Loucy (cell line): ENCODE results near the gene TIMM50.
A peak's percentile ranks its signal among the peaks of the same experiment; 100 is the strongest.

Experiments used
- H2AFZ ChIP-seq: fragments of 200-600 bp; sonication (generic); 2 replicates; pipeline ENCODE4 v1.6.0; 2016; ENCODE audit warnings: antibody characterized with exemption, mild to moderate bottlenecking, low read length, moderate library complexity
- H3F3A ChIP-seq: fragments of 200-600 bp; 2 replicates; pipeline ENCODE4 v1.6.0; 2016; ENCODE audit warnings: antibody characterized with exemption, low read depth, mild to moderate bottlenecking
- H3K27me3 ChIP-seq: fragments of 200-600 bp; sonication (generic); 2 replicates; pipeline ENCODE4 v1.6.1; 2014; ENCODE audit warnings: low read length, mild to moderate bottlenecking; ENCODE audit not compliant: insufficient read depth, poor library complexity, severe bottlenecking
- H3K36me3 ChIP-seq: fragments of 200-600 bp; sonication (generic); 2 replicates; pipeline ENCODE4 v1.6.1; 2016; ENCODE audit warnings: low read length; ENCODE audit not compliant: insufficient read depth
- H3K4me1 ChIP-seq: fragments of 200-600 bp; sonication (generic); 2 replicates; pipeline ENCODE4 v1.5.1; 2014; ENCODE audit warnings: low read length, mild to moderate bottlenecking; ENCODE audit not compliant: insufficient read depth, poor library complexity, severe bottlenecking
- H3K4me2 ChIP-seq: fragments of 200-600 bp; sonication (generic); 2 replicates; pipeline ENCODE4 v1.6.0; 2014; ENCODE audit warnings: antibody characterized with exemption, low read length, low read depth, mild to moderate bottlenecking; ENCODE audit not compliant: poor library complexity, severe bottlenecking
- H3K4me3 ChIP-seq: fragments of 200-600 bp; sonication (generic); 2 replicates; pipeline ENCODE4 v1.5.1; 2014; ENCODE audit warnings: low read length, mild to moderate bottlenecking, mixed read lengths; ENCODE audit not compliant: poor library complexity, severe bottlenecking
- H3K79me2 ChIP-seq: fragments of 200-600 bp; sonication (generic); 2 replicates; pipeline ENCODE4 v1.6.1; 2014; ENCODE audit warnings: low read length; ENCODE audit not compliant: insufficient read depth
- H3K9ac ChIP-seq: fragments of 200-600 bp; sonication (generic); 2 replicates; pipeline ENCODE4 v1.6.0; 2014; ENCODE audit warnings: mild to moderate bottlenecking, low read depth, low read length, moderate library complexity; ENCODE audit not compliant: poor library complexity, severe bottlenecking
- H3K9me2 ChIP-seq: fragments of 200-600 bp; sonication (generic); replicated peaks from 2 replicates; pipeline ENCODE4 v1.6.1; 2016; ENCODE audit warnings: low read depth, low read length, mixed read lengths
- H3K9me3 ChIP-seq: fragments of 200-600 bp; sonication (generic); 2 replicates; pipeline ENCODE4 v1.6.1; 2014; ENCODE audit warnings: mild to moderate bottlenecking, antibody characterized with exemption, low read length, low read depth; ENCODE audit not compliant: insufficient read depth
- H4K20me1 ChIP-seq: fragments of 200-600 bp; sonication (generic); 2 replicates; pipeline ENCODE4 v1.6.0; 2014; ENCODE audit warnings: antibody characterized with exemption, low read length, mild to moderate bottlenecking; ENCODE audit not compliant: insufficient read depth, poor library complexity, severe bottlenecking
- CTCF ChIP-seq: fragments of 200-600 bp; sonication (generic); conservative IDR thresholded peaks from 2 replicates; pipeline ENCODE4 v1.5.1; 2014; ENCODE audit warnings: mild to moderate bottlenecking, antibody characterized with exemption, low read length
- EZH2phosphoT487 ChIP-seq: fragments of 200-600 bp; IDR thresholded peaks from 2 replicates; pipeline ENCODE4 v1.6.1; 2018; ENCODE audit warnings: antibody characterized with exemption, mild to moderate bottlenecking, moderate library complexity, borderline replicate concordance

TIMM50 gene

GRCh38 chr19:39434123-39435076, 46.2 kb upstream of the TIMM50 start:
- peak overlapping the region; percentile 100 for H3K4me3 ChIP-seq
- peaks cover 35% of the 10 kb centered on the region for H4K20me1 ChIP-seq
- no peaks in the 10 kb centered on the region for H3F3A ChIP-seq
- H3K4me1 ChIP-seq: peaks cover 24% of the 10 kb centered on the region
- H3K27me3 ChIP-seq: peaks cover 5% of the 10 kb centered on the region
- peaks cover 30% of the 10 kb centered on the region for H3K36me3 ChIP-seq
- peak overlapping the region; percentile 92 for H3K4me2 ChIP-seq
- no peak for TF ChIP-seq EZH2phosphoT487
- TF ChIP-seq CTCF: no peak
- peak overlapping the region; percentile 100 for H3K9ac ChIP-seq
- no peak overlapping the region for H2AFZ ChIP-seq
- no peaks in the 10 kb centered on the region for H3K9me3 ChIP-seq
- no peaks in the 10 kb centered on the region for H3K9me2 ChIP-seq
- H3K79me2 ChIP-seq: peaks cover 43% of the 10 kb centered on the region

- peaks cover 24% of the 10 kb centered on the region for H3K4me1 ChIP-seq
- peak within 1 kb of the TSS; percentile 92 for H3K4me2 ChIP-seq
- peak within 1 kb of the TSS; percentile 28; the same call in 1 of the 2 replicates for H2AFZ ChIP-seq
- no peaks in the 10 kb centered on the region for H3K9me3 ChIP-seq
- H3K9me2 ChIP-seq: no peaks in the 10 kb centered on the region
- peak within 1 kb of the TSS; percentile 100 for H3K4me3 ChIP-seq
- no peaks in the 10 kb centered on the region for H3F3A ChIP-seq
- H3K36me3 ChIP-seq: peaks cover 30% of the 10 kb centered on the region
- peaks cover 35% of the 10 kb centered on the region for H4K20me1 ChIP-seq
- H3K27me3 ChIP-seq: peaks cover 5% of the 10 kb centered on the region
- TF ChIP-seq CTCF (no peak), EZH2phosphoT487 (no peak)
- peaks cover 43% of the 10 kb centered on the region for H3K79me2 ChIP-seq
- peak within 1 kb of the TSS; percentile 100 for H3K9ac ChIP-seq
These were observed 44.9 kb upstream of the TIMM50 start, which contains the start of gene RPS16 for GRCh38 chr19:39435499-39436349. Gene RPS16 (minus strand): TSS chr19:39435949. CDS start chr19:39435895, 54 bp downstream.

- peaks cover 35% of the 10 kb centered on the region for H4K20me1 ChIP-seq
- no peaks in the 10 kb centered on the region for H3K9me3 ChIP-seq
- H3K79me2 ChIP-seq: peaks cover 43% of the 10 kb centered on the region
- no peaks in the 10 kb centered on the region for H3K9me2 ChIP-seq
- H3K4me1 ChIP-seq: peaks cover 24% of the 10 kb centered on the region
- H3K4me3 ChIP-seq: peak overlapping the region; percentile 100
- H3K36me3 ChIP-seq: peaks cover 30% of the 10 kb centered on the region
- H3K27me3 ChIP-seq: peaks cover 5% of the 10 kb centered on the region
- H3K4me2 ChIP-seq: peak overlapping the region; percentile 78
- peak overlapping the region; percentile 100 for H3K9ac ChIP-seq
- peak overlapping the region; percentile 28; the same call in 1 of the 2 replicates for H2AFZ ChIP-seq
- TF ChIP-seq CTCF: no peak
- TF ChIP-seq EZH2phosphoT487: no peak
- no peaks in the 10 kb centered on the region for H3F3A ChIP-seq
These were observed 44.3 kb upstream of the TIMM50 start for GRCh38 chr19:39436350-39436716.
